Natural killer cell (primary cell): ENCODE data around the gene HK1. TPM values are rescaled to one million over a fixed set of nuclear protein-coding genes. Genes with fewer than 3 reads are reported as not detected.

Experiments
- ATAC-seq, 3 donors: fragments of 150-1000 bp in 2 of 3; fragments of 200-7000 bp in 1 of 3; cut with Tn5 transposase; 1 replicate in 1 of 3; 2 replicates in 2 of 3; pipeline ENCODE4 v1.10.0; 2021; ENCODE audit warnings: mild to moderate bottlenecking in 2 of 3, moderate library complexity in 2 of 3
- DNase-seq, 2 donors: peaks; one replicate each; pipeline versions ENCODE4 v3.0.0 to v3.0.0-alpha.2; 2013 to 2021; ENCODE audit warnings: mixed read lengths in 1 of 2
- H3K27ac ChIP-seq: one replicate; pipeline ENCODE4 v1.5.1; 2013; ENCODE audit warnings: mild to moderate bottlenecking, low read length
- H3K27me3 ChIP-seq: one replicate; pipeline ENCODE4 v1.6.1; 2013; ENCODE audit warnings: low read length; ENCODE audit not compliant: control insufficient read depth, insufficient read depth
- H3K36me3 ChIP-seq: one replicate; pipeline ENCODE4 v1.6.1; 2013; ENCODE audit warnings: low read length; ENCODE audit not compliant: control insufficient read depth, insufficient read depth
- H3K4me1 ChIP-seq: one replicate; pipeline ENCODE4 v1.6.1; 2013; ENCODE audit warnings: low read length; ENCODE audit not compliant: control insufficient read depth, insufficient read depth
- H3K4me3 ChIP-seq: one replicate; pipeline ENCODE4 v1.5.1; 2013; ENCODE audit warnings: low read length
- H3K9me3 ChIP-seq: one replicate; pipeline ENCODE4 v1.6.1; 2013; ENCODE audit warnings: low read length; ENCODE audit not compliant: control insufficient read depth, insufficient read depth
- H3K27ac Mint-ChIP-seq, 2 donors: one replicate each; pipeline ENCODE4 v1.8.0; 2022; ENCODE audit warnings: mild to moderate bottlenecking in 2 of 2, mixed read lengths in 2 of 2, moderate library complexity in 1 of 2
- H3K27me3 Mint-ChIP-seq, 2 donors: one replicate each; pipeline ENCODE4 v1.8.0; 2022; ENCODE audit warnings: low read depth in 2 of 2, mixed read lengths in 2 of 2
- H3K36me3 Mint-ChIP-seq: one replicate; pipeline ENCODE4 v1.8.0; 2022; ENCODE audit warnings: mixed read lengths
- H3K4me1 Mint-ChIP-seq, 2 donors: one replicate each; pipeline ENCODE4 v1.8.0; 2022; ENCODE audit warnings: mixed read lengths in 2 of 2
- H3K4me3 Mint-ChIP-seq: one replicate; pipeline ENCODE4 v1.8.0; 2022; ENCODE audit warnings: mild to moderate bottlenecking, moderate library complexity, mixed read lengths
- H3K9me3 Mint-ChIP-seq, 2 donors: one replicate each; pipeline ENCODE4 v1.8.0; 2022; ENCODE audit warnings: mixed read lengths in 2 of 2
- CTCF ChIP-seq: fragments of 200-600 bp; IDR thresholded peaks from one replicate; pipeline ENCODE4 v1.8.0; 2022; ENCODE audit warnings: antibody characterized with exemption
- WGBS: methylation state at CpG from one replicate; pipeline ENCODE4 v1.1.7; 2013; ENCODE audit warnings: missing lambda C conversion rate; ENCODE audit not compliant: insufficient coverage; 5-methylcytosine and 5-hydroxymethylcytosine counted together
- intact Hi-C: fragments of 100-400 bp; cut with micrococcal nuclease; formaldehyde crosslinking; loops from one replicate; pipeline ENCODE4 v1.14.2; 2022
- total RNA-seq, 4 donors: library from RNA; stranded (reverse); fragments of 120-200 nt in 1 of 4; gene quantifications; one replicate each; pipeline versions ENCODE4 v1.2.3 to v1.2.4, GENCODE V29; 2013 to 2022

HK1 gene
- total RNA-seq, 3 donors from 2014 or later (not counting 1 experiment from before 2014, with no cell fraction given), result 58.4 to 72.6 (median 69.5) TPM

- ATAC-seq (no peak), DNase-seq (no peak)
- no peaks in the 10 kb centered on the region for H3K27me3 Mint-ChIP-seq
- no peak overlapping the region for H3K4me3 ChIP-seq
- H3K36me3 ChIP-seq, result no peaks in the 10 kb centered on the region
- WGBS, result 92% methylated on average over 5 of the region's 5 CpGs
- intact Hi-C loops, result loop anchor here (5.0 kb wide), 1 partner anchor 268 kb away; no protein-coding TSS in a partner anchor
- no peaks in the 10 kb centered on the region for H3K36me3 Mint-ChIP-seq
- no peaks in the 10 kb centered on the region for H3K9me3 Mint-ChIP-seq
- TF ChIP-seq CTCF, result no peak
- H3K27ac Mint-ChIP-seq, result no peak overlapping the region
- H3K4me3 Mint-ChIP-seq, result no peak overlapping the region
- H3K9me3 ChIP-seq, result no peaks in the 10 kb centered on the region
- no peak overlapping the region for H3K27ac ChIP-seq
- no peaks in the 10 kb centered on the region for H3K27me3 ChIP-seq
- H3K4me1 ChIP-seq, result peaks cover 10% of the 10 kb centered on the region
- H3K4me1 Mint-ChIP-seq, result peaks cover 7 to 19% of the 10 kb centered on the region in 2 donors
Observed at GRCh38 chr10:69239136-69239535, 39.2 kb upstream of the HK1 start.

GRCh38 chr10:69239816-69240434, 38.4 kb upstream of the HK1 start:
- Histone ChIP-seq H3K36me3 (no peaks in the 10 kb centered on the region), H3K4me1 (peaks cover 10% of the 10 kb centered on the region), H3K27me3 (no peaks in the 10 kb centered on the region), H3K27ac (no peak overlapping the region), H3K9me3 (no peaks in the 10 kb centered on the region), H3K4me3 (no peak overlapping the region)
- Mint-ChIP-seq H3K4me3 (no peak overlapping the region), H3K4me1 (peaks cover 7 to 19% of the 10 kb centered on the region in 2 donors), H3K36me3 (no peaks in the 10 kb centered on the region), H3K27me3 (no peaks in the 10 kb centered on the region), H3K27ac (no peak overlapping the region), H3K9me3 (no peaks in the 10 kb centered on the region)
- no peak for TF ChIP-seq CTCF
- DNase-seq (no peak), ATAC-seq (no peak)
- intact Hi-C loops, result loop anchor here (5.0 kb wide), 1 partner anchor 267 kb away; no protein-coding TSS in a partner anchor
- 71% methylated on average over 6 of the region's 6 CpGs for WGBS

- intact Hi-C loops, result no loop called here
- ATAC-seq (no peak), DNase-seq (no peak)
- peaks cover 7 to 19% of the 10 kb centered on the region in 2 donors for H3K4me1 Mint-ChIP-seq
- no peak overlapping the region for H3K4me3 Mint-ChIP-seq
- Histone ChIP-seq H3K36me3 (no peaks in the 10 kb centered on the region), H3K4me3 (no peak overlapping the region), H3K27me3 (no peaks in the 10 kb centered on the region), H3K4me1 (peaks cover 10% of the 10 kb centered on the region), H3K27ac (no peak overlapping the region), H3K9me3 (no peaks in the 10 kb centered on the region)
- no peaks in the 10 kb centered on the region for H3K9me3 Mint-ChIP-seq
- WGBS, result 94% methylated on average over 11 of the region's 11 CpGs
- H3K36me3 Mint-ChIP-seq, result no peaks in the 10 kb centered on the region
- no peaks in the 10 kb centered on the region for H3K27me3 Mint-ChIP-seq
- no peak for TF ChIP-seq CTCF
- H3K27ac Mint-ChIP-seq, result no peak overlapping the region
Observed at GRCh38 chr10:69240455-69240854, 37.8 kb upstream of the HK1 start.

GRCh38 chr10:69241575-69241974, 36.7 kb upstream of the HK1 start:
- intact Hi-C loops, result no loop called here
- H3K27me3 ChIP-seq, result no peaks in the 10 kb centered on the region
- no peaks in the 10 kb centered on the region for H3K9me3 ChIP-seq
- DNase-seq (no peak), ATAC-seq (no peak)
- H3K36me3 Mint-ChIP-seq, result no peaks in the 10 kb centered on the region
- no peaks in the 10 kb centered on the region for H3K9me3 Mint-ChIP-seq
- no peak overlapping the region for H3K27ac ChIP-seq
- no peak overlapping the region for H3K4me3 ChIP-seq
- peaks cover 7 to 19% of the 10 kb centered on the region in 2 donors for H3K4me1 Mint-ChIP-seq
- no peak overlapping the region for H3K4me3 Mint-ChIP-seq
- H3K36me3 ChIP-seq, result no peaks in the 10 kb centered on the region
- WGBS, result 88% methylated on average over 7 of the region's 7 CpGs
- no peaks in the 10 kb centered on the region for H3K27me3 Mint-ChIP-seq
- TF ChIP-seq CTCF, result no peak
- H3K27ac Mint-ChIP-seq, result no peak overlapping the region
- peaks cover 10% of the 10 kb centered on the region for H3K4me1 ChIP-seq
